ENCODE results near the gene SMARCA4. TPM values are rescaled to one million over a fixed set of nuclear protein-coding genes. Genes with fewer than 3 reads are reported as not detected.

Gene SMARCA4
- total and polyA plus RNA-seq, 4 donors: 15.9 to 35.4 (median 22.5) TPM

DNA sequence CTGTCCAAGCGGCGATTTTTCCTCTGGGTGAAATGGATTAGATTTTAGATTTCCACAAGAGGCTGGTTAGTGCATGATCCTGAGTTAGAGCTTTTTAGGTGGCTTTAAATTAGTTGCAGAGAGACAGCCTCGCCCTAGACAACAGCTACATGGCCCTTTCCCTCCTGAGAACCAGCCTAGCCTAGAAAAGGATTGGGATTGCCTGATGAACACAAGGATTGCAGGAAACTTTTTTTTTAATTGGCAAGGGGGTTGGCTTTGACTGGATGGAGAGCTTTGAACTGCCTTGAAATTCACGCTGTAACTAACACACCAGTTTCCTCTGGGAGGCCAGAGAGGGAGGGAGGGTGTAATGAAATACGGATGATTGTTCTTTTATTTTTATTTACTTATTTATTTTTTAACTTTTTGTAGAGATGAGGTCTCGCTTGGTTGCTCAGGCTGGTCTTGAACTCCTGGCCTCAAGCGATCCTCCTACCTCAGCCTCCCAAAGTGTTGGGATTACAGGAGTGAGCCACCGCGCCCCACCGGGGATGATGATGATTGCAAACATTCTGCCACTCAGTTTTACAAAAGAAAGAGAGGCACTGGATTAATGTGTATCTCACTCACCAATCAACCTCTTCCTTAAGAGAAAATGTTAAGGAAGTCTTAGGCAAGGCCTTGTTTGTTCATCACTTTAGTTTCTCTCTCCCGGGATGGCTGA, 130.3 kb downstream of the SMARCA4 start:
- Histone ChIP-seq H3K9me3 (ENCODE audit: control insufficient read depth in 4 of 4, low read length in 3 of 4) (no peaks in the 10 kb centered on the region), H3K27ac (ENCODE audit: low read depth in 1 of 2, low read length in 2 of 2) (peak overlapping the region; percentile 95), H3K4me3 (ENCODE audit: low read depth in 1 of 3, low read length in 3 of 3) (peak overlapping the region; percentile 78 to 97 (median 80)), H3K27me3 (ENCODE audit: control insufficient read depth in 4 of 4, insufficient read depth in 4 of 4, low read length in 3 of 4) (no peaks in the 10 kb centered on the region), H3K4me1 (ENCODE audit: control insufficient read depth in 4 of 4, insufficient read depth in 4 of 4, low read length in 3 of 4) (peaks cover 8 to 44% (median 25%) of the 10 kb centered on the region in 4 donors), H3K36me3 (ENCODE audit: control insufficient read depth in 4 of 4, insufficient read depth in 3 of 4, low read depth in 1 of 4, low read length in 3 of 4) (peaks cover 0 to 10% (median 5%) of the 10 kb centered on the region in 4 donors), H3K9ac (ENCODE audit: low read depth in 1 of 2, low read length in 2 of 2) (peak overlapping the region; percentile 96 to 98)
- TF ChIP-seq GABPA (IDR thresholded peaks at IDR 0.05 in 1 of 2, conservative IDR thresholded peaks at IDR 0.05 in 1 of 2) (no peak), TAF1 (conservative IDR thresholded peaks at IDR 0.05) (no peak), HNF4G (IDR thresholded peaks at IDR 0.05) (no peak), FOXA1 (IDR thresholded peaks at IDR 0.05) (no peak), HNF4A (conservative IDR thresholded peaks at IDR 0.05) (no peak), RXRA (IDR thresholded peaks at IDR 0.05) (no peak), EGR1 (IDR thresholded peaks at IDR 0.05; ENCODE audit: low read depth in 2 of 2) (no peak)
- TF ChIP-seq, protein P1, sequence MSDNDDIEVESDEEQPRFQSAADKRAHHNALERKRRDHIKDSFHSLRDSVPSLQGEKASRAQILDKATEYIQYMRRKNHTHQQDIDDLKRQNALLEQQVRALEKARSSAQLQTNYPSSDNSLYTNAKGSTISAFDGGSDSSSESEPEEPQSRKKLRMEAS (IDR thresholded peaks at IDR 0.05): no peak
- TF ChIP-seq, protein P2, sequence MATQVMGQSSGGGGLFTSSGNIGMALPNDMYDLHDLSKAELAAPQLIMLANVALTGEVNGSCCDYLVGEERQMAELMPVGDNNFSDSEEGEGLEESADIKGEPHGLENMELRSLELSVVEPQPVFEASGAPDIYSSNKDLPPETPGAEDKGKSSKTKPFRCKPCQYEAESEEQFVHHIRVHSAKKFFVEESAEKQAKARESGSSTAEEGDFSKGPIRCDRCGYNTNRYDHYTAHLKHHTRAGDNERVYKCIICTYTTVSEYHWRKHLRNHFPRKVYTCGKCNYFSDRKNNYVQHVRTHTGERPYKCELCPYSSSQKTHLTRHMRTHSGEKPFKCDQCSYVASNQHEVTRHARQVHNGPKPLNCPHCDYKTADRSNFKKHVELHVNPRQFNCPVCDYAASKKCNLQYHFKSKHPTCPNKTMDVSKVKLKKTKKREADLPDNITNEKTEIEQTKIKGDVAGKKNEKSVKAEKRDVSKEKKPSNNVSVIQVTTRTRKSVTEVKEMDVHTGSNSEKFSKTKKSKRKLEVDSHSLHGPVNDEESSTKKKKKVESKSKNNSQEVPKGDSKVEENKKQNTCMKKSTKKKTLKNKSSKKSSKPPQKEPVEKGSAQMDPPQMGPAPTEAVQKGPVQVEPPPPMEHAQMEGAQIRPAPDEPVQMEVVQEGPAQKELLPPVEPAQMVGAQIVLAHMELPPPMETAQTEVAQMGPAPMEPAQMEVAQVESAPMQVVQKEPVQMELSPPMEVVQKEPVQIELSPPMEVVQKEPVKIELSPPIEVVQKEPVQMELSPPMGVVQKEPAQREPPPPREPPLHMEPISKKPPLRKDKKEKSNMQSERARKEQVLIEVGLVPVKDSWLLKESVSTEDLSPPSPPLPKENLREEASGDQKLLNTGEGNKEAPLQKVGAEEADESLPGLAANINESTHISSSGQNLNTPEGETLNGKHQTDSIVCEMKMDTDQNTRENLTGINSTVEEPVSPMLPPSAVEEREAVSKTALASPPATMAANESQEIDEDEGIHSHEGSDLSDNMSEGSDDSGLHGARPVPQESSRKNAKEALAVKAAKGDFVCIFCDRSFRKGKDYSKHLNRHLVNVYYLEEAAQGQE (IDR thresholded peaks at IDR 0.05): no peak
- TF ChIP-seq, protein P3, sequence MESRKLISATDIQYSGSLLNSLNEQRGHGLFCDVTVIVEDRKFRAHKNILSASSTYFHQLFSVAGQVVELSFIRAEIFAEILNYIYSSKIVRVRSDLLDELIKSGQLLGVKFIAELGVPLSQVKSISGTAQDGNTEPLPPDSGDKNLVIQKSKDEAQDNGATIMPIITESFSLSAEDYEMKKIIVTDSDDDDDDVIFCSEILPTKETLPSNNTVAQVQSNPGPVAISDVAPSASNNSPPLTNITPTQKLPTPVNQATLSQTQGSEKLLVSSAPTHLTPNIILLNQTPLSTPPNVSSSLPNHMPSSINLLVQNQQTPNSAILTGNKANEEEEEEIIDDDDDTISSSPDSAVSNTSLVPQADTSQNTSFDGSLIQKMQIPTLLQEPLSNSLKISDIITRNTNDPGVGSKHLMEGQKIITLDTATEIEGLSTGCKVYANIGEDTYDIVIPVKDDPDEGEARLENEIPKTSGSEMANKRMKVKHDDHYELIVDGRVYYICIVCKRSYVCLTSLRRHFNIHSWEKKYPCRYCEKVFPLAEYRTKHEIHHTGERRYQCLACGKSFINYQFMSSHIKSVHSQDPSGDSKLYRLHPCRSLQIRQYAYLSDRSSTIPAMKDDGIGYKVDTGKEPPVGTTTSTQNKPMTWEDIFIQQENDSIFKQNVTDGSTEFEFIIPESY (IDR thresholded peaks at IDR 0.05): no peak
- 16% methylated on average over 11 of the region's 11 CpGs for WGBS
- DNase-seq (ENCODE audit: low spot score): no peak

DNA sequence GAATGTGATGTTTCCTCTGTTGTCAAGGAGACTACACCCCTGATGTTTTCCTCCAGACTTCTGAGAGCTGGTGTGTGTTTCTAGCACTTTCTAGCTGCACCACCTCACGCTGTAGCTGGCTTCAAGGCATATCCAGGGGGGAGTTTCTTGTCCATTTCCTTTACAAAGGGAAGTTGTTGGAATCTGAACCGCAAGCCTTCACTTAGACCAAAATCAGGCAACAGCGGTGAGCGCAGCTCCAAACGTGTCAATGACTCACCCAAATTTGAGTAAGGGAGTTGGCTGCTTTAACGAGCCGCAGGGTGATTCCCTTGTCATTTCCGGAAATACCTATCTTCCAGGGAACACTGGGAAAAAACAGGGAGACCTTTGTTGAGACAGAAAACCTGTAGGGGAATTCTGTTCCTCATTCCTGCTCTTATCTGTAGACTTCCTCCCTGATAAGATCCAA, 130.9 kb downstream of the SMARCA4 start:
- H3K4me1 ChIP-seq (ENCODE audit: control insufficient read depth in 4 of 4, insufficient read depth in 4 of 4, low read length in 3 of 4): peaks cover 8 to 45% (median 26%) of the 10 kb centered on the region in 4 donors
- peak overlapping the region; percentile 78 to 97 (median 80) for H3K4me3 ChIP-seq (ENCODE audit: low read depth in 1 of 3, low read length in 3 of 3)
- no peak for DNase-seq (ENCODE audit: low spot score)
- no peaks in the 10 kb centered on the region for H3K27me3 ChIP-seq (ENCODE audit: control insufficient read depth in 4 of 4, insufficient read depth in 4 of 4, low read length in 3 of 4)
- H3K9me3 ChIP-seq (ENCODE audit: control insufficient read depth in 4 of 4, low read length in 3 of 4): no peaks in the 10 kb centered on the region
- TF ChIP-seq SP1 (IDR thresholded peaks at IDR 0.05): peak; percentile 23
- TF ChIP-seq NR2F2 (IDR thresholded peaks at IDR 0.05): peak; percentile 27
- TF ChIP-seq JUND (IDR thresholded peaks at IDR 0.05): peak; percentile 5 to 79
- TF ChIP-seq YY1 (IDR thresholded peaks at IDR 0.05): no peak
- TF ChIP-seq, protein P2 (IDR thresholded peaks at IDR 0.05): no peak
- TF ChIP-seq, protein P1 (IDR thresholded peaks at IDR 0.05): peak; percentile 38
- peak overlapping the region; percentile 96 to 98 for H3K9ac ChIP-seq (ENCODE audit: low read depth in 1 of 2, low read length in 2 of 2)
- H3K36me3 ChIP-seq (ENCODE audit: control insufficient read depth in 4 of 4, insufficient read depth in 3 of 4, low read depth in 1 of 4, low read length in 3 of 4): peaks cover 0 to 15% (median 8%) of the 10 kb centered on the region in 4 donors
- 4% methylated on average over 8 of the region's 8 CpGs for WGBS
- H3K27ac ChIP-seq (ENCODE audit: low read depth in 1 of 2, low read length in 2 of 2): peak overlapping the region; percentile 95

All from liver (tissue), 9 donors.